Neutrophil (primary cell): ENCODE measurements around the gene CACNA1S.

Experiments used
- H3K27ac ChIP-seq: fragments of 200-600 bp; sonication (generic); 2 replicates; pipeline ENCODE4 v1.5.1; 2016; ENCODE audit warnings: mild to moderate bottlenecking, moderate library complexity
- H3K27me3 ChIP-seq: fragments of 200-600 bp; sonication (generic); 2 replicates; pipeline ENCODE4 v1.6.0; 2016; ENCODE audit warnings: mild to moderate bottlenecking
- H3K36me3 ChIP-seq: fragments of 200-600 bp; sonication (generic); 2 replicates; pipeline ENCODE4 v1.5.1; 2017
- H3K4me1 ChIP-seq, 2 experiments: fragments of 200-600 bp in 1 of 2; sonication (generic) in 1 of 2; 1 replicate in 1 of 2; 2 replicates in 1 of 2; pipeline versions ENCODE4 v1.5.1 to v1.6.1; 2013 to 2016; ENCODE audit warnings: low read depth in 1 of 2, low read length in 1 of 2, mild to moderate bottlenecking in 1 of 2, moderate library complexity in 1 of 2; ENCODE audit not compliant: control insufficient read depth in 1 of 2, insufficient read depth in 1 of 2
- H3K4me3 ChIP-seq, 2 experiments: fragments of 200-600 bp in 1 of 2; sonication (generic) in 1 of 2; 1 replicate in 1 of 2; 2 replicates in 1 of 2; pipeline ENCODE4 v1.5.1; 2013 to 2016; ENCODE audit warnings: low read depth in 1 of 2, low read length in 1 of 2, mild to moderate bottlenecking in 1 of 2, moderate library complexity in 1 of 2
- H3K9me3 ChIP-seq: fragments of 200-600 bp; sonication (generic); 2 replicates; pipeline ENCODE4 v1.5.1; 2016
- CTCF ChIP-seq: fragments of 200-600 bp; sonication (generic); IDR thresholded peaks from 2 replicates; pipeline ENCODE4 v1.5.1; 2016; ENCODE audit warnings: antibody characterized with exemption

The CACNA1S gene

GRCh38 chr1:201042779-201043461 lies 69.3 kb downstream of the CACNA1S start:
- H3K36me3 ChIP-seq: no peaks in the 10 kb centered on the region
- H3K27ac ChIP-seq: no peak overlapping the region
- H3K4me1 ChIP-seq: peaks cover 5 to 10% of the 10 kb centered on the region in 2 experiments
- peak; percentile 89 for TF ChIP-seq CTCF
- peaks cover 17% of the 10 kb centered on the region for H3K27me3 ChIP-seq
- H3K4me3 ChIP-seq: no peak overlapping the region
- H3K9me3 ChIP-seq: no peaks in the 10 kb centered on the region

DNA sequence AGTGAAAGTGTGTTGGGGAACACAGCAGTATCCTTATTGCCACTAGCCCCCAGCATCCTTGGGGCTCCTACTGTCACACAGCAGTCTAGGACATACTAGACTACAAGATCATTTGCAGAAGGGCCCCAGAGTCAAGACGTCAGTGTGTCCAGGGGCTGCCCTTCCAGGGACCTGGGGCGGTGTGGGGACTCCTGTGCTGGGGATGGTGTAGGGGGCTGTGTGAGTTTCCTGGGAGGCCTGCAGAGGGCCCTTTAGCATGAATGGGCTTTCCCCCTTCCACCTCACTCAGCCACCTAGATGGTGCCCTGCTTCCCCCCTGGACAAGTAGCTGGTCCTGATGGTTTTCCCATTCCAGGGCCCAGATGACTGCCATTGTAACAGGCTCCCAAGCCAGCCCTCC lies 71.2 kb downstream of the CACNA1S start:
- Histone ChIP-seq H3K36me3 (no peaks in the 10 kb centered on the region), H3K4me1 (peaks cover 5 to 10% of the 10 kb centered on the region in 2 experiments), H3K27me3 (peaks cover 8% of the 10 kb centered on the region), H3K27ac (no peak overlapping the region), H3K9me3 (no peaks in the 10 kb centered on the region), H3K4me3 (no peak overlapping the region)
- no peak for TF ChIP-seq CTCF

DNA sequence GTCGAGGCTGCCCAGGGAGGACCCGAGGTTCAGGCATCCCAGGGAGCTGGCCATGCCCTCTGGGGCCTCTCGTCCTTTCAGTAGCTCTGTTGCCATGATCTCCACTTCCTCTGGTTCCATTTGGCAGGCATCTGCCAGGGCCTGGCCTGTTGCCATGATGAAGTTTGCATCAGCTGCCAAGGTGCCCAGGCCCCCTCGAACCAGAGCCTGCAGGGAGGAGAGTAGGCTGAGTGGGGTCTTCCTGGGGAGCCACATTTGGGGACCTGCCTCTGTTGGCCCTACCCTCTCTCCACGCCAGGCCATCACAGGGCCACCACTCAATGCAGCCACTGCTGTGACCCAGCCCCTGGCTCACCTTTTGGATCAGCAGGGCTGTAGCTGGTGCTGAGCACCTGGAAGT lies 72.3 kb downstream of the CACNA1S start:
- Histone ChIP-seq H3K4me3 (no peak overlapping the region), H3K36me3 (no peaks in the 10 kb centered on the region), H3K27ac (no peak overlapping the region), H3K27me3 (peaks cover 5% of the 10 kb centered on the region), H3K4me1 (peaks cover 5 to 10% of the 10 kb centered on the region in 2 experiments), H3K9me3 (no peaks in the 10 kb centered on the region)
- no peak for TF ChIP-seq CTCF

DNA sequence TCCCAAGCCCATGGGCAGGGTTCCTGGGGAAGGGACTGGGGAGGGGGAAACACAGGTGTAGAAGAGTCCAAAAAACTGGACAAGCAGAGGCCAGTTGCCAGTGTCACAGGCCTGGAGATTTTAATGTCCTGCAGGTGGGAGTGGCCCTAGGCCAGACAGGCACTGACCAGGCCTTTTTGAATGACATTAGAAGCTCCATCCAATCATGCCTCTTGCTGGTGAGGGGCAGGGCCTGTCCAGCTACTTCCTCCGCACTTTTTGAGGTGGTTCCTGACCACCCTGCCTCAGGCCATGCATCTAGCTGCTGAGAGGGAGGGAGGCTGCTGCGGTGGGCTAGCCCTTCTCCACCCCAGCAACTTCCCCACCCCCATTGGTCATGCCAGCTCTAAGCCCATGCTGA lies 72.8 kb downstream of the CACNA1S start:
- no peak for TF ChIP-seq CTCF
- peaks cover under 1% of the 10 kb centered on the region for H3K27me3 ChIP-seq

GRCh38 chr1:201038186-201038876 lies 73.9 kb downstream of the CACNA1S start:
- peaks cover 5 to 10% of the 10 kb centered on the region in 2 experiments for H3K4me1 ChIP-seq
- no peaks in the 10 kb centered on the region for H3K9me3 ChIP-seq
- no peaks in the 10 kb centered on the region for H3K36me3 ChIP-seq
- no peak for TF ChIP-seq CTCF
- no peaks in the 10 kb centered on the region for H3K27me3 ChIP-seq
- no peak overlapping the region for H3K4me3 ChIP-seq
- H3K27ac ChIP-seq: no peak overlapping the region

More for the DNA sequence above, 72.8 kb downstream of the CACNA1S start:
- Histone ChIP-seq H3K9me3 (no peaks in the 10 kb centered on the region), H3K4me1 (peaks cover 5 to 10% of the 10 kb centered on the region in 2 experiments), H3K4me3 (no peak overlapping the region), H3K27ac (no peak overlapping the region), H3K36me3 (no peaks in the 10 kb centered on the region)
